CD4-positive, alpha-beta T cell (primary cell): ENCODE data around the gene USP44. TPM values are rescaled to one million over a fixed set of nuclear protein-coding genes. Genes with fewer than 3 reads are reported as not detected.

Experiments
- ATAC-seq: fragments of 200-7000 bp; cut with Tn5 transposase; one replicate; pipeline ENCODE4 v1.10.0; 2022; ENCODE audit warnings: mild to moderate bottlenecking; ENCODE audit not compliant: poor library complexity
- CTCF ChIA-PET: fragments of 350-600 bp; sonication (Branson Sonifier 250); formaldehyde crosslinking; loops from one replicate; lab custom pipeline; 2021; ENCODE audit warnings: antibody characterized with exemption, inconsistent platforms; lab: Charles Lee
- POLR2A ChIA-PET: fragments of 350-600 bp; sonication (Branson Sonifier 250); formaldehyde crosslinking; loops from one replicate; lab custom pipeline; 2021; ENCODE audit warnings: antibody characterized with exemption, inconsistent platforms; lab: Charles Lee
- DNase-seq, 14 experiments: peaks; one replicate each; pipeline ENCODE4 v3.0.0-alpha.2; 2013 to 2020; ENCODE audit warnings: mixed read lengths in 2 of 14
- H3K27ac ChIP-seq, 2 donors: one replicate each; pipeline versions ENCODE4 v1.5.1 to v1.7.0; 2013; ENCODE audit warnings: low read length in 2 of 2, low read depth in 1 of 2, mild to moderate bottlenecking in 1 of 2
- H3K27me3 ChIP-seq, 2 experiments: 1 replicate in 1 of 2; 2 replicates in 1 of 2; pipeline versions ENCODE4 v1.6.1 to v1.7.0; 2013; ENCODE audit warnings: low read length in 2 of 2, control low read depth in 1 of 2, mild to moderate bottlenecking in 1 of 2, moderate library complexity in 1 of 2; ENCODE audit not compliant: insufficient read depth in 2 of 2, control insufficient read depth in 1 of 2
- H3K36me3 ChIP-seq: one replicate; pipeline ENCODE4 v1.6.1; 2013; ENCODE audit warnings: low read length, control low read depth; ENCODE audit not compliant: insufficient read depth
- H3K4me1 ChIP-seq: one replicate; pipeline ENCODE4 v1.6.1; 2013; ENCODE audit warnings: low read length, control low read depth; ENCODE audit not compliant: insufficient read depth
- H3K4me3 ChIP-seq: one replicate; pipeline ENCODE4 v1.5.1; 2013; ENCODE audit warnings: mild to moderate bottlenecking, low read length, moderate library complexity
- H3K9me3 ChIP-seq, 2 experiments: 1 replicate in 1 of 2; 2 replicates in 1 of 2; pipeline versions ENCODE4 v1.6.1 to v1.7.0; 2013; ENCODE audit warnings: low read length in 2 of 2, mild to moderate bottlenecking in 2 of 2, control low read depth in 1 of 2, moderate library complexity in 1 of 2; ENCODE audit not compliant: control insufficient read depth in 1 of 2, insufficient read depth in 1 of 2
- H3K27ac Mint-ChIP-seq: one replicate; pipeline ENCODE4 v1.8.0; 2020; ENCODE audit warnings: mixed read lengths
- H3K27me3 Mint-ChIP-seq: one replicate; pipeline ENCODE4 v1.8.0; 2021; ENCODE audit warnings: mixed read lengths
- H3K36me3 Mint-ChIP-seq: one replicate; pipeline ENCODE4 v1.8.0; 2021; ENCODE audit warnings: low read depth, mixed read lengths
- H3K4me1 Mint-ChIP-seq: one replicate; pipeline ENCODE4 v1.8.0; 2021; ENCODE audit warnings: low read depth, mixed read lengths
- H3K4me3 Mint-ChIP-seq: one replicate; pipeline ENCODE4 v1.8.0; 2020; ENCODE audit warnings: mild to moderate bottlenecking, mixed read lengths
- H3K9me3 Mint-ChIP-seq: one replicate; pipeline ENCODE4 v1.8.0; 2020; ENCODE audit warnings: mixed read lengths
- CTCF ChIP-seq: fragments of 200-600 bp; IDR thresholded peaks from one replicate; pipeline ENCODE4 v1.8.0; 2022; ENCODE audit warnings: antibody characterized with exemption, mild to moderate bottlenecking
- intact Hi-C, 2 experiments: fragments of 100-400 bp; cut with DNase I in 1 of 2; cut with micrococcal nuclease in 1 of 2; formaldehyde crosslinking; loops; one replicate each; pipeline versions ENCODE4 v1.15.1 to v1.9.0; 2023 to 2025; cut with DNase I, micrococcal nuclease
- total RNA-seq, 174 experiments: library from RNA in 2 of 174; stranded (reverse) in 2 of 174; gene quantifications; one replicate each; pipeline ENCODE4 v1.2.3 and lab custom pipeline; 2021 to 2026

Gene USP44
- total RNA-seq, 2 experiments from 2014 or later: 1.3 to 1.5 TPM

- H3K4me3 ChIP-seq: peak within 1 kb of the TSS; percentile 92
- Mint-ChIP-seq H3K4me1 (peaks cover 67% of the 10 kb centered on the region), H3K4me3 (peak within 1 kb of the TSS; percentile 100), H3K36me3 (peaks cover 56% of the 10 kb centered on the region), H3K9me3 (no peaks in the 10 kb centered on the region), H3K27ac (peak within 1 kb of the TSS; percentile 92), H3K27me3 (no peaks in the 10 kb centered on the region)
- ATAC-seq: peak; percentile 96
- peak; percentile 82 to 95 (median 88) for DNase-seq
- H3K36me3 ChIP-seq: peaks cover 28% of the 10 kb centered on the region
- ChIA-PET CTCF (interaction anchor here (0.9 to 2.2 kb wide), 5 partner anchors 10 to 401 kb away, joined by 3 to 16 read pairs (median 4); partner anchors contain the start of genes FGD6, NR2C1 and VEZT), POLR2A (interaction anchor here (0.6 to 3.8 kb wide), 32 partner anchors 10 to 1797 kb away, joined by 3 to 62 read pairs (median 4); partner anchors contain the start of genes AMDHD1, CCDC38, CDK17 and CRADD)
- peaks cover 32% of the 10 kb centered on the region for H3K4me1 ChIP-seq
- TF ChIP-seq CTCF: no peak
- intact Hi-C loops: loop anchor here (1.0 to 10.0 kb wide), 8 partner anchors 47 to 1797 kb away; partner anchors contain the start of genes FGD6 (in 2 of the 2), VEZT (in 2 of the 2), AMDHD1 (in 1 of the 2) and CCDC38 (in 1 of the 2)
- H3K27me3 ChIP-seq: no peaks in the 10 kb centered on the region
- H3K27ac ChIP-seq: peak within 1 kb of the TSS; percentile 56 to 79
- no peaks in the 10 kb centered on the region for H3K9me3 ChIP-seq
Observed at GRCh38 chr12:95473884-95474659, 77.2 kb downstream of the USP44 start, which contains the start of gene METAP2. TSS of gene METAP2 (plus strand) at chr12:95474152. CDS start at chr12:95474180, 28 bp downstream.

GRCh38 chr12:95473231-95473883, 77.9 kb downstream of the USP44 start:
- Mint-ChIP-seq H3K4me3 (peak overlapping the region; percentile 100), H3K9me3 (no peaks in the 10 kb centered on the region), H3K27me3 (no peaks in the 10 kb centered on the region), H3K4me1 (peaks cover 61% of the 10 kb centered on the region), H3K36me3 (peaks cover 49% of the 10 kb centered on the region), H3K27ac (peak overlapping the region; percentile 92)
- peaks cover 21% of the 10 kb centered on the region for H3K36me3 ChIP-seq
- H3K4me1 ChIP-seq: peaks cover 27% of the 10 kb centered on the region
- CTCF ChIA-PET: interaction anchor here (1.0 to 2.2 kb wide), 3 partner anchors 9 to 400 kb away, joined by 3 to 16 read pairs (median 4); partner anchors contain the start of genes FGD6, NR2C1 and VEZT
- TF ChIP-seq CTCF: no peak
- DNase-seq (peak; percentile 8 to 67 (median 25)), ATAC-seq (peak; percentile 54)
- H3K27ac ChIP-seq: peak overlapping the region; percentile 56 to 79
- POLR2A ChIA-PET: interaction anchor here (0.6 to 3.8 kb wide), 30 partner anchors 9 to 1796 kb away, joined by 3 to 62 read pairs (median 4); partner anchors contain the start of genes AMDHD1, CCDC38, CDK17 and CRADD
- no peaks in the 10 kb centered on the region for H3K9me3 ChIP-seq
- peak overlapping the region; percentile 92 for H3K4me3 ChIP-seq
- intact Hi-C loops: loop anchor here in 1 of 2 experiments (5.0 to 10.0 kb wide), 6 partner anchors 46 to 1796 kb away; partner anchors contain the start of genes AMDHD1, CCDC38, CEP83 and CRADD
- no peaks in the 10 kb centered on the region for H3K27me3 ChIP-seq

GRCh38 chr12:95470300-95470699, 81.0 kb downstream of the USP44 start:
- Histone ChIP-seq H3K36me3 (no peaks in the 10 kb centered on the region), H3K4me1 (peaks cover 18% of the 10 kb centered on the region), H3K27me3 (no peaks in the 10 kb centered on the region), H3K27ac (no peak overlapping the region), H3K4me3 (no peak overlapping the region), H3K9me3 (no peaks in the 10 kb centered on the region)
- no peak for ATAC-seq
- no peaks in the 10 kb centered on the region for H3K27me3 Mint-ChIP-seq
- POLR2A ChIA-PET: no interaction called here
- no peak overlapping the region for H3K27ac Mint-ChIP-seq
- TF ChIP-seq CTCF: no peak
- H3K4me3 Mint-ChIP-seq: no peak overlapping the region
- CTCF ChIA-PET: no interaction called here
- no peaks in the 10 kb centered on the region for H3K9me3 Mint-ChIP-seq
- no peak for DNase-seq
- peaks cover 19% of the 10 kb centered on the region for H3K36me3 Mint-ChIP-seq
- H3K4me1 Mint-ChIP-seq: peaks cover 34% of the 10 kb centered on the region
- intact Hi-C loops: loop anchor here in 1 of 2 experiments (5.0 to 10.0 kb wide), 6 partner anchors 43 to 1793 kb away; partner anchors contain the start of genes AMDHD1, CCDC38, CEP83 and CRADD
